Skeletal muscle satellite cell (primary cell): ENCODE measurements around the gene ERGIC1.
A peak's percentile ranks its signal among the peaks of the same experiment; 100 is the strongest.
"Not testable (repeated sequence)": the region's sequence is repeated elsewhere in the genome, so short reads cannot be mapped to it uniquely, and the experiment has no call there.

ENCODE experiments used
- H3K27me3 ChIP-seq: 2 replicates; pipeline ENCODE4 v1.7.0; 2013; ENCODE audit warnings: low read length; ENCODE audit not compliant: control insufficient read depth, insufficient read depth
- H3K36me3 ChIP-seq: 2 replicates; pipeline ENCODE4 v1.7.0; 2013; ENCODE audit warnings: mild to moderate bottlenecking, control low read depth, low read length; ENCODE audit not compliant: insufficient read depth
- H3K4me1 ChIP-seq: 2 replicates; pipeline ENCODE4 v1.7.0; 2013; ENCODE audit warnings: low read length; ENCODE audit not compliant: control insufficient read depth, insufficient read depth
- H3K4me2 ChIP-seq: 2 replicates; pipeline ENCODE4 v1.7.0; 2013; ENCODE audit warnings: mild to moderate bottlenecking, low read length
- H3K4me3 ChIP-seq: 2 replicates; pipeline ENCODE4 v1.7.0; 2013; ENCODE audit warnings: low read length
- H3K9ac ChIP-seq: 2 replicates; pipeline ENCODE4 v1.7.0; 2013; ENCODE audit warnings: mild to moderate bottlenecking, low read depth, low read length, moderate library complexity
- H3K9me3 ChIP-seq: replicated peaks from 2 replicates; pipeline ENCODE4 v1.7.0; 2013; ENCODE audit warnings: mild to moderate bottlenecking, control low read depth, low read length

Gene ERGIC1

DNA sequence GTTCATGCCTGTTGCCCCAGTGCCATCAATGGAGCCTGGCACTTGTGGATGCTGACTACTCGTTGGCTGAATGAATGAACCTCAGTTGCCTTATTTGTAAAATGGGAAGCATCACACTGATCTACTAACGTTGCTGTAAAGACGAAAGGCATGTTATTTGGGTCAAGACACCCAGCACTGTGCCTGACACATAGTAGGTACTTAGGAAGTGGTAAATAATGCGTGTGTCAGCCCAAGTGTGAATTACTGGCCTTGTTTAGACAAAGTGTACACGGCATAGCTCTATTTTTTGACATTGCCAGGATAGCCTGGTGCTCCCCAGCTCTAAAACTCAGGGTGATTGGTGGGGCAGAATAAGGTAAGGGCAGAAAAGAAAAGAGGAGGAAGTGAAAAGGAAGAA, 27.4 kb downstream of the ERGIC1 start:
- peak overlapping the region; percentile 58 for H3K4me2 ChIP-seq
- H3K4me1 ChIP-seq = peaks cover 70% of the 10 kb centered on the region
- no peaks in the 10 kb centered on the region for H3K9me3 ChIP-seq
- peak overlapping the region; percentile 44 for H3K4me3 ChIP-seq
- peak overlapping the region; percentile 88 for H3K9ac ChIP-seq
- no peaks in the 10 kb centered on the region for H3K27me3 ChIP-seq
- peaks cover 8% of the 10 kb centered on the region for H3K36me3 ChIP-seq

DNA sequence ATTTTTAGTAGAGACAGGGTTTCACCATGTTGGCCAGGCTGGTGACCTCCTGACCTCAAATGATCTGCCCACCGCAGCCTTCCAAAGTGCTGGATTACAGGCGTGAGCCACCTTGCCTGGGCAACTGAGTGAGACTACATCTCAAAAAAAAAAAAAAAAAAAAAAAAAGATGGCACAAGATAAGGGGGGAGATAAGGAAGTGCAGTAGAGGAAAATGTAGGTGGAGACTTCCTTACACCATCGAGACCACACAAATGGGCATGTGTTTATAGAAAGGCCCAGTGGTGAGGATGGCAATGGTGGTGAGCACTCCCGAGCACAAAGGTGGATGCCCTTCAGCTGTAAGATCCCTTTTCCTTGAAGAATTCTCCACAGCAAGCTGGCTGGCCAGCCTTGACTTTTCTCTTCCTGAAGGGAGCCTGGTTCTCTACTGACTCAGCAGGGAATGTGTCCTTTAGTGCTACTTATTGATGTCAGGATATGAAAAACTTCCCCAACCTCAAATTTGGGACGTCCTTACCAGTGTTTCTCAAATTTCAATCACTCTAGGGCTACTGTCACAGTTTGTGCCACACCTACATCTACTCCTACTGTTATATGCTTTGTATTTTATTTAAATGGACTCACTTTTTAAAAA, 28.2 kb downstream of the ERGIC1 start:
- Histone ChIP-seq H3K9ac (peak overlapping the region; percentile 42), H3K9me3 (no peaks in the 10 kb centered on the region), H3K4me2 (no peak overlapping the region), H3K4me1 (peaks cover 77% of the 10 kb centered on the region), H3K27me3 (no peaks in the 10 kb centered on the region), H3K4me3 (no peak overlapping the region), H3K36me3 (no peaks in the 10 kb centered on the region)

DNA sequence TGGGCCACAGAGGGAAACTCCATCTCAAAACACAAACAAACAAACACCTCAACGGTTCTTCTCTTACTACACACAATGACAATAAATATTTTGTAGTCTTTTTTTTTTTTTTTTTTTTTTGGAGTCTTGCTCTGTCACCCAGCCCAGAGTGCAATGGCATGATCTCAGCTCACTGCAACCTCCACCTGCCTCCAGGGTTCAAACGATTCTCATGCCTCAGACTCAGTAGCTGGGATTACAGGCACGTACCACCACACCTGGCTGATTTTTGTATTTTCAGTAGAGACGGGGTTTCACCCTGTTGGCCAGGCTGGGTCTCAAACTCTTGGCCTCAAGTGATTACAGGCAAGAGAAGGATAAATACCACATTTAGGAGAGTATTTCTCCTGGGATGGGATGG, 30.1 kb downstream of the ERGIC1 start:
- not testable (repeated sequence) for H3K36me3 ChIP-seq, H3K4me3 ChIP-seq, H3K4me2 ChIP-seq, H3K9me3 ChIP-seq, H3K27me3 ChIP-seq
- peak overlapping the region; percentile 12 for H3K9ac ChIP-seq
- H3K4me1 ChIP-seq = peaks cover 78% of the 10 kb centered on the region

GRCh38 chr5:172864747-172865146, 30.7 kb downstream of the ERGIC1 start:
- Histone ChIP-seq H3K9me3 (no peaks in the 10 kb centered on the region), H3K4me1 (peaks cover 78% of the 10 kb centered on the region)

DNA sequence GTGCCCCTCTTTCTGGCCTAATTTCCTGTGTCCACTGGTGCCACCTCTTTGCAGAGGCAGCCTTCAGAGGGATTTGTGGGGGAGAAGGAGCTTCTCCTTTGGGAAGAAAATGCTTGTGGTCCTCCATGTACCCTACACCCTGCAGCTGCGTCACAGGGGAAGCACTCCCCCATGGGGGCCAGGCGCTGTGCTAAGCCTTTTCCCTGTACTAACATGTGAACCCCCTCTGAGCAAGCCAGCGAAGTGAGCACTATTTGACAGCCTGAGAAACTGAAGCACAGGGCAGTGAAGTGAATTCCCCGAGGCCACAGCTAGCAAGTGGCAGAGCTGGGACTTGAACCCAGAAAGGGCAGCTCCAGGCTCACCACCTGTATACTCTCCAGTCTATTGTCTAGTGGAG, 32.3 kb downstream of the ERGIC1 start:
- Histone ChIP-seq H3K4me1 (peaks cover 78% of the 10 kb centered on the region), H3K4me3 (no peak overlapping the region), H3K4me2 (no peak overlapping the region), H3K36me3 (peaks cover 5% of the 10 kb centered on the region), H3K9me3 (no peaks in the 10 kb centered on the region), H3K27me3 (no peaks in the 10 kb centered on the region), H3K9ac (no peak overlapping the region)

More at GRCh38 chr5:172864747-172865146, 30.7 kb downstream of the ERGIC1 start:
- H3K4me2 ChIP-seq = no peak overlapping the region
- no peak overlapping the region for H3K4me3 ChIP-seq
- H3K36me3 ChIP-seq = no peaks in the 10 kb centered on the region
- H3K27me3 ChIP-seq = no peaks in the 10 kb centered on the region
- H3K9ac ChIP-seq = peak overlapping the region; percentile 12

DNA sequence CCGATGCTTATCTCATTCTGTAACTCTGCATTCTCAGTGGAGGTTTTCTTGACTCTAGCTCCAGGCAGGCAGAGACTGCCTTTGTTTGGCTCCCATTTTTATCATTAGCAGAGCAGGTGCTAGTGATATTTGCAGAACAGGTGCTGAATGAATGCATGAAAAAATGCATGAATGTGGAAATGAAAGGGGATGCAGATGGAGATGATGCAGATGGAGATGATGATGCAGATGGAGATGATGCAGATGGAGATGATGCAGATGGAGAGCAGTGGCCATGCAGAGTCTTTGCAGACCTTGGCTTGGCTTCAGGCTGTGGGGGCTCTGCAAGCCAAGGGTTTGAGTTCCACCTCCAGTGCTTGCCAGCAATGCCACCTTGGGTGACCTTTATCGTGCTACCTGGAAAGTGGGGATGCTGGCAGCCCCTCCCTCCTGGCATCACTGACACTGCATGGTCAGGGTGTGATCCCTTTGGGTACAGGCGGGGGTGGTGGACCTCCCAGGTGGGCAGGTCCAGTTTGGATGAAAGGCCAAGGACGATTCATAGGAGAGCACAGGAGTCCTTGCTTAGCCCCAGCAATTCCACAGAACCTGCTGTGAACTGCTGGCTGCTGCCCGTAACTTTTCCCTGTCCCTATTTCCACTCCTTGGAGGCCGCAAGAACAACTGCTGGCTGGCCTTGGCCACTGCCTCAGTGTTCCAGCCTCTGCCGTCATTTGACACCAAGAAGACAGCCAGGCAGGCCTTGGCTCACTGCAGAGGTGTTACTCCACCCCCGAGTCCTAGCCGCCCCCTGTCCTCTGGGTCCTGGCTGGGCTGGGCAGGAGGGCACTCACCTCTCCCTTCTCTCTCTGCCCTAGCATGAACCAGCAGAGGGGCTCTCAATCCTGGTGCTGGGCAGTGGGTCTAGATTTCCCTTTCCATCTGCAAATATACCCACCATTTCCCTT, 33.0 kb downstream of the ERGIC1 start:
- peak overlapping the region; percentile 78 for H3K4me2 ChIP-seq
- peaks cover 80% of the 10 kb centered on the region for H3K4me1 ChIP-seq
- peak overlapping the region; percentile 92 for H3K9ac ChIP-seq
- no peaks in the 10 kb centered on the region for H3K9me3 ChIP-seq
- peak overlapping the region; percentile 3 for H3K4me3 ChIP-seq
- peaks cover 7% of the 10 kb centered on the region for H3K36me3 ChIP-seq
- H3K27me3 ChIP-seq = no peaks in the 10 kb centered on the region

DNA sequence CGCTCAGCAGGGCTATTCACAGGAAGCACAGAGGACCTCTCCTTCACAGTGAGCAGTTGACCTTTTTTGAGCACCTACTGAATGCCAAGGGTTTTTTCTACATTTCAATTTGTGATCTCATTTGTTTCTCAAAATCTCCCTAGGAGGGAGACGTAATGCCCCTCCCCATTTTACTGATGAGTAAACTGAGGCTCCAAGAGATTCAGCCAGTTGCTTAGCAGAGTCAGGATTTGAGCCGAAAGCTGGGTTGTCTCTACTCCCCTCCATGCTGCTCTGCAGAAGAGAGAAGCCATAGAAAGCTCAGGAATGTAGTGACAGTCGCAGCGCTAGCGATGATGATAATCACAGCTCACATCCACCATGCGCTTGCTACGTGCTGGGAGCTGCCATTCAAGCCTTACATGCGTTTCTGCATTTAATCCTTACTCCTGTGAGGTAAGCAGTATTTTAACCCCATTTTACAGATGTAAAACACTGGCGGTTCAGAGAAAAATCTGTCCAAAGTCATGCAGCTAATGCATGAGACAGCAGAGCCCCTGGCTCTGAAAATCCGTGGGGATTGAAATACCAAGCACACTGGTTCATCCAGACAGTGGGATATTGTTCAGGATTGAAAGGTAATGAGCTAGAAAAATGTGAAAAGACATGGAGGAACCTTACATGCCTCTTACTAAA, 33.8 kb downstream of the ERGIC1 start:
- Histone ChIP-seq H3K4me3 (peak overlapping the region; percentile 6), H3K4me1 (peaks cover 80% of the 10 kb centered on the region), H3K9me3 (no peaks in the 10 kb centered on the region), H3K36me3 (peaks cover 10% of the 10 kb centered on the region), H3K27me3 (no peaks in the 10 kb centered on the region), H3K4me2 (peak overlapping the region; percentile 78), H3K9ac (peak overlapping the region; percentile 92)

DNA sequence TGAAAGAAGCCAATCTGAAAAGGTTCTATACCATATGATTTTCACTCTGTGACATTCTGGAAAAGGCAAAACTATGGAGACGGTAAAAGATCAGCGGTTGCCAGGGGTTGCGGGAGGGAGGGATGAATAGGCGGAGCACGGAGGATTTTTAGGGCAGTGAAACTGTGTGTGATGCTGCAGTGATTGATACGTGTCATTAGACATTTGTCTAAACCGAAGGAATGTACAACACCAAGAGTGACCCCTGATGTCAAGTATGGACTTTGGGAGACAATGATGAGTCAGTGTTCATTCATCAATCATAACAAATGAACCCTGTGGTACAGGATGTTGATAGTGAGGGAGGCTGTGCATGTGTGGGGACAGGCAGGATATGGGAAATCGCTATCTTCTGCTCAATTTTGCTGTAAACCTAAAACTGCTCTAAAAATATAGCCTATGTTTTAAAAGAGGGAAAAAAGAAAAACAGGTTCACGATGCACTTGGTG, 34.4 kb downstream of the ERGIC1 start:
- peak overlapping the region; percentile 54 for H3K4me3 ChIP-seq
- peaks cover 81% of the 10 kb centered on the region for H3K4me1 ChIP-seq
- H3K9ac ChIP-seq = peak overlapping the region; percentile 92

GRCh38 chr5:172868924-172869591, 35.0 kb downstream of the ERGIC1 start:
- H3K4me3 ChIP-seq = peak overlapping the region; percentile 54
- H3K4me1 ChIP-seq = peaks cover 84% of the 10 kb centered on the region

More for the DNA sequence above, 34.4 kb downstream of the ERGIC1 start:
- peaks cover 13% of the 10 kb centered on the region for H3K36me3 ChIP-seq
- H3K4me2 ChIP-seq = peak overlapping the region; percentile 78
- no peaks in the 10 kb centered on the region for H3K27me3 ChIP-seq
- H3K9me3 ChIP-seq = no peaks in the 10 kb centered on the region

DNA sequence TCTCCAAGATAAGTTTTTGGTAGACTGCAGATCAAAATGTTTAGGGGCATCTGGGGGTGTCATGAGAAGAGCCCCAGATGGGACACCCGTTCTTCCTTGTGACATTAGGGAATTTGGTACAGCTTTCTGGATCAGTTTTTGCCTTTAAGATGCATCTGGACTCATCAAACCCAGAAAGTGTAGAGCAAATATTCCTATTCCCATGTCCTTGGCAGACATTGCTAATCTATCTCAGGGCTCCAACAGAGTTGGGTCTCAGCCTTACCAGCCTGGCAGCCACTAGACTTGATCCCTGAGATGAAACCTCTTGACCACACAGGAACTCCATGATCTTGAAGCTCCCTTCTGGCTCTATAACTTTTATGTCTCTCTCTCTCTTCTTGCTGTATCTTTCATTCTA, 35.6 kb downstream of the ERGIC1 start:
- H3K9me3 ChIP-seq = no peaks in the 10 kb centered on the region
- H3K27me3 ChIP-seq = no peaks in the 10 kb centered on the region
- H3K4me2 ChIP-seq = peak overlapping the region; percentile 78
- H3K4me3 ChIP-seq = no peak overlapping the region
- peaks cover 81% of the 10 kb centered on the region for H3K4me1 ChIP-seq
- H3K36me3 ChIP-seq = peaks cover 14% of the 10 kb centered on the region
- H3K9ac ChIP-seq = peak overlapping the region; percentile 92

More at GRCh38 chr5:172868924-172869591, 35.0 kb downstream of the ERGIC1 start:
- Histone ChIP-seq H3K4me2 (peak overlapping the region; percentile 78), H3K9ac (peak overlapping the region; percentile 92), H3K27me3 (no peaks in the 10 kb centered on the region), H3K9me3 (no peaks in the 10 kb centered on the region), H3K36me3 (peaks cover 14% of the 10 kb centered on the region)
